ENCODE results near the gene TUBA4A. TPM values are rescaled to one million over a fixed set of nuclear protein-coding genes. Genes with fewer than 3 reads are reported as not detected.
"Not testable (repeated sequence)": the region's sequence is repeated elsewhere in the genome, so short reads cannot be mapped to it uniquely, and the experiment has no call there.

Gene TUBA4A
- total RNA-seq, 2 experiments from 2014 or later: 237 to 266 TPM

GRCh38 chr2:219291910-219292490 lies 38.3 kb upstream of the TUBA4A start:
- Mint-ChIP-seq H3K9me3 (no peaks in the 10 kb centered on the region), H3K4me3 (no peak overlapping the region), H3K4me1 (peaks cover 15% of the 10 kb centered on the region), H3K27ac (no peak overlapping the region), H3K27me3 (peaks cover 8% of the 10 kb centered on the region), H3K36me3 (no peaks in the 10 kb centered on the region)
- POLR2A ChIA-PET: interaction anchor here (1.0 to 1.4 kb wide), 2 partner anchors 12 to 42 kb away, joined by 3 to 4 read pairs; partner anchors contain the start of gene DNAJB2
- DNase-seq (no peak), ATAC-seq (ENCODE audit: low read depth) (no peak)

- Mint-ChIP-seq H3K36me3 (no peaks in the 10 kb centered on the region), H3K9me3 (no peaks in the 10 kb centered on the region), H3K27me3 (peaks cover 8% of the 10 kb centered on the region), H3K4me3 (no peak overlapping the region), H3K27ac (no peak overlapping the region), H3K4me1 (peaks cover 14% of the 10 kb centered on the region)
- POLR2A ChIA-PET: interaction anchor here (0.6 kb wide), 1 partner anchor 299 kb away, joined by 3 read pairs; no protein-coding TSS in a partner anchor
- no peak for DNase-seq
- ATAC-seq (ENCODE audit: low read depth): no peak
These were observed 37.7 kb upstream of the TUBA4A start for GRCh38 chr2:219291394-219291793.

GRCh38 chr2:219290381-219291171 lies 36.9 kb upstream of the TUBA4A start:
- ATAC-seq (ENCODE audit: low read depth) (no peak), DNase-seq (no peak)
- POLR2A ChIA-PET: no interaction called here
- Mint-ChIP-seq H3K36me3 (no peaks in the 10 kb centered on the region), H3K27ac (no peak overlapping the region), H3K4me3 (no peak overlapping the region), H3K27me3 (peaks cover 6% of the 10 kb centered on the region), H3K9me3 (no peaks in the 10 kb centered on the region), H3K4me1 (peaks cover 12% of the 10 kb centered on the region)

GRCh38 chr2:219289537-219290361 lies 36.0 kb upstream of the TUBA4A start:
- Mint-ChIP-seq H3K27ac (no peak overlapping the region), H3K36me3 (peaks cover 1% of the 10 kb centered on the region), H3K4me3 (no peak overlapping the region), H3K9me3 (no peaks in the 10 kb centered on the region), H3K27me3 (peaks cover 3% of the 10 kb centered on the region), H3K4me1 (peaks cover 8% of the 10 kb centered on the region)
- POLR2A ChIA-PET: no interaction called here
- DNase-seq (no peak), ATAC-seq (ENCODE audit: low read depth) (no peak)

GRCh38 chr2:219289195-219289536 lies 35.4 kb upstream of the TUBA4A start:
- Mint-ChIP-seq H3K36me3 (peaks cover 1% of the 10 kb centered on the region), H3K9me3 (no peaks in the 10 kb centered on the region), H3K4me3 (no peak overlapping the region), H3K27ac (no peak overlapping the region), H3K27me3 (peaks cover 3% of the 10 kb centered on the region), H3K4me1 (peaks cover 4% of the 10 kb centered on the region)
- no peak for ATAC-seq (ENCODE audit: low read depth)
- DNase-seq: no peak
- POLR2A ChIA-PET: no interaction called here

GRCh38 chr2:219287580-219288265 lies 34.0 kb upstream of the TUBA4A start:
- Mint-ChIP-seq H3K4me3 (no peak overlapping the region), H3K27ac (no peak overlapping the region), H3K36me3 (peaks cover 6% of the 10 kb centered on the region), H3K27me3 (peaks cover 2% of the 10 kb centered on the region), H3K4me1 (peaks cover 1% of the 10 kb centered on the region), H3K9me3 (no peaks in the 10 kb centered on the region)
- POLR2A ChIA-PET: interaction anchor here (1.4 kb wide), 1 partner anchor 34 kb away, joined by 5 read pairs; the partner anchor contains the start of gene TUBA4A
- DNase-seq (no peak), ATAC-seq (ENCODE audit: low read depth) (no peak)

GRCh38 chr2:219287116-219287440 lies 33.4 kb upstream of the TUBA4A start:
- not testable (repeated sequence) for H3K36me3 Mint-ChIP-seq; H3K4me3 Mint-ChIP-seq; DNase-seq; H3K4me1 Mint-ChIP-seq; H3K27ac Mint-ChIP-seq; ATAC-seq (ENCODE audit: low read depth); H3K27me3 Mint-ChIP-seq; H3K9me3 Mint-ChIP-seq
- POLR2A ChIA-PET: interaction anchor here (1.4 kb wide), 2 partner anchors 8 to 33 kb away, joined by 3 to 5 read pairs; partner anchors contain the start of gene TUBA4A

GRCh38 chr2:219286436-219287115 lies 32.9 kb upstream of the TUBA4A start:
- no peak overlapping the region for H3K27ac Mint-ChIP-seq
- H3K9me3 Mint-ChIP-seq: no peaks in the 10 kb centered on the region
- H3K4me1 Mint-ChIP-seq: peaks cover 3% of the 10 kb centered on the region
- POLR2A ChIA-PET: interaction anchor here (1.4 kb wide), 2 partner anchors 8 to 33 kb away, joined by 3 to 5 read pairs; partner anchors contain the start of gene TUBA4A
- no peak for ATAC-seq (ENCODE audit: low read depth)
- DNase-seq: no peak
- H3K36me3 Mint-ChIP-seq: peaks cover 6% of the 10 kb centered on the region
- no peak overlapping the region for H3K4me3 Mint-ChIP-seq
- no peaks in the 10 kb centered on the region for H3K27me3 Mint-ChIP-seq

GRCh38 chr2:219285894-219286425 lies 32.2 kb upstream of the TUBA4A start:
- H3K4me1 Mint-ChIP-seq: peaks cover 9% of the 10 kb centered on the region
- POLR2A ChIA-PET: interaction anchor here (1.4 kb wide), 1 partner anchor 9 kb away, joined by 3 read pairs; no protein-coding TSS in a partner anchor
- ATAC-seq (ENCODE audit: low read depth) (no peak), DNase-seq (no peak)
- peaks cover 7% of the 10 kb centered on the region for H3K36me3 Mint-ChIP-seq
- no peaks in the 10 kb centered on the region for H3K9me3 Mint-ChIP-seq
- H3K4me3 Mint-ChIP-seq: no peak overlapping the region
- H3K27me3 Mint-ChIP-seq: no peaks in the 10 kb centered on the region
- H3K27ac Mint-ChIP-seq: no peak overlapping the region

- no peak for ATAC-seq (ENCODE audit: low read depth)
- no peak for DNase-seq
- Mint-ChIP-seq H3K4me1 (peaks cover 15% of the 10 kb centered on the region), H3K27me3 (no peaks in the 10 kb centered on the region), H3K27ac (no peak overlapping the region), H3K9me3 (no peaks in the 10 kb centered on the region), H3K4me3 (no peak overlapping the region), H3K36me3 (peaks cover 8% of the 10 kb centered on the region)
- POLR2A ChIA-PET: interaction anchor here (1.7 kb wide), 1 partner anchor 9 kb away, joined by 8 read pairs; no protein-coding TSS in a partner anchor
These were observed 31.6 kb upstream of the TUBA4A start for GRCh38 chr2:219285373-219285735.

GRCh38 chr2:219284501-219285372 lies 31.0 kb upstream of the TUBA4A start:
- peaks cover 8% of the 10 kb centered on the region for H3K36me3 Mint-ChIP-seq
- no peaks in the 10 kb centered on the region for H3K9me3 Mint-ChIP-seq
- no peaks in the 10 kb centered on the region for H3K27me3 Mint-ChIP-seq
- H3K4me3 Mint-ChIP-seq: no peak overlapping the region
- ATAC-seq (ENCODE audit: low read depth) (no peak), DNase-seq (no peak)
- H3K27ac Mint-ChIP-seq: no peak overlapping the region
- H3K4me1 Mint-ChIP-seq: peaks cover 21% of the 10 kb centered on the region
- POLR2A ChIA-PET: interaction anchor here (1.7 kb wide), 1 partner anchor 10 kb away, joined by 8 read pairs; no protein-coding TSS in a partner anchor

Measured in activated naive CD8-positive, alpha-beta T cell treated with anti-CD3 and anti-CD28 coated beads, Interleukin-2, amount 10 ng/mL, durations not matched to agents 7 days and 5 days (primary cell).